ENCODE data around the gene MFSD2B.

GRCh38 chr2:23988371-23988770 is 21.5 kb upstream of the MFSD2B start:
- TF ChIP-seq HDAC6 (IDR thresholded peaks at IDR 0.05; ENCODE audit: unreplicated experiment) (no peak), CTCF (IDR thresholded peaks at IDR 0.05 in 2 of 3, conservative IDR thresholded peaks at IDR 0.05 in 1 of 3; ENCODE audit: control insufficient read depth in 2 of 3, extremely low read depth in 1 of 3, insufficient read depth in 1 of 3, low read depth in 3 of 3, low read length in 3 of 3) (peak; percentile 17 to 37 (median 19); a peak in 3 of 6 replicates), POLR2AphosphoS5 (IDR thresholded peaks at IDR 0.05; ENCODE audit: low read length) (no peak), POLR2A (IDR thresholded peaks at IDR 0.05; ENCODE audit: low read depth, low read length) (no peak), ASH2L (IDR thresholded peaks at IDR 0.05; ENCODE audit: borderline replicate concordance, low read depth) (no peak), FOXM1 (IDR thresholded peaks at IDR 0.05; ENCODE audit: low read depth, low read length) (no peak), PBX3 (IDR thresholded peaks at IDR 0.05; ENCODE audit: insufficient replicate concordance, low read depth, low read length) (no peak), POLR2AphosphoS2 (IDR thresholded peaks at IDR 0.05; ENCODE audit: low read depth, low read length) (no peak), CEBPB (IDR thresholded peaks at IDR 0.05; ENCODE audit: borderline replicate concordance in 1 of 2, low read depth in 2 of 2, low read length in 2 of 2) (no peak)
